Stimulated activated CD8-positive, alpha-beta memory T cell treated with anti-CD3 and anti-CD28 coated beads, Interleukin-4, amount 100 ng/mL, for 1 hour (primary cell): Measurements from ENCODE around the gene TRNP1.

Source experiments
- DNase-seq, 2 donors: peaks; one replicate each; pipeline ENCODE4 v3.0.0-alpha.2; 2020; ENCODE audit warnings: low read depth in 2 of 2, low spot score in 1 of 2

The TRNP1 gene

GRCh38 chr1:27000817-27001460 lies 7.4 kb downstream of the TRNP1 start:
- no peak for DNase-seq

- no peak for DNase-seq
Observed at GRCh38 chr1:27001570-27002360, 8.3 kb downstream of the TRNP1 start.

DNA sequence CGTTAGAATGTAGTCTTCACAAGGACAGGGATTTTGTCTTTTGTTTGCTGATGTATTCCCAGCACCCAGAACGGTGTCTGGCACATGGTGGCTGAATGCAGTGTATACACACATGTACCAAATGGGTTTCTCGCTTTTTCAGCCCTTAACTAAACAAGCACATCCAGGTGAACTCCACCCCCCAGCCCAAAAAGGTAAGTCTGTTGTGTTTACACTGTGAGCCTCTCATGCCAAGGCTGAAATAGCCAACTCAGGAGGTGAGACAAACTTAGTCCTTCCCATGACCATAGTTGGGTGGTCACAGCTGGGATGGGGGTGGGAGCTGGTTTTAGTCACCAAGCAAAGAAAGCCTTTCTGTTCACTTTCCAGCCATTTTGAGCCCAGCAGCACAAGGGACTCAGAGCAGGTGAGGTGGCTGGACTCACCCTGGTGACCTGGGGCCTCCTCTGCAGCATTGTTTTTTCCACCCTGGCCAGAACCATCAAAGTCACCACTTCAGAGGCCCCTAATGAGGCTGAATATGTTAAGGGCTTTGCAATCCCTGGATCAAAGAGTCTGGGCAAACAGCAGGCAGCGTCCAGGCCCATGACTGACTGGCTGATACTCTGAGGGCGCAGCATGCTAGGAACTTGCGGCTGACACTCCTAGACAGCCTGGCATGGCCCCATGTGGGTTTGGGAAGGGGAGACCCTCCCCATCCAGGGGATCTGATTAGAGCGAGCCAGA lies 10.4 kb downstream of the TRNP1 start:
- no peak for DNase-seq

- DNase-seq: no peak
Observed at GRCh38 chr1:27004471-27005165, 11.1 kb downstream of the TRNP1 start.

DNA sequence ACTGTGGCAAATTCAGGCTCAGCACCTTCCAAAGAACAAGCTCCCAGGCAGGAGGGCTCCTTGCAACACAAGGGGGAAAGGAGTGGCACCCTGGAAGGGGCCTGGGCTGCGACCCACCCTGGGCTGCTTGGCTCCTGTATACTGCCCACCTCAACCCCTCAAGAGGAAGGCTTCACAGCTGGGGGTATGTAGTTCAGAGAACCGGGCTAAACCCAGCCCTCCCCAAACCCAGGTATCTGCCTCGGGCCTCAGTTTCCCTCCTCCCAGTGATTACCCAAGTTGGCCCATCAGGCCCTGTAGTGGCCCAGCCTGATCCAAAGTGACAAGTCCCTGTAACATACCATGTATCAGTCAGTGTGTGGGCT lies 11.7 kb downstream of the TRNP1 start:
- DNase-seq: no peak

DNA sequence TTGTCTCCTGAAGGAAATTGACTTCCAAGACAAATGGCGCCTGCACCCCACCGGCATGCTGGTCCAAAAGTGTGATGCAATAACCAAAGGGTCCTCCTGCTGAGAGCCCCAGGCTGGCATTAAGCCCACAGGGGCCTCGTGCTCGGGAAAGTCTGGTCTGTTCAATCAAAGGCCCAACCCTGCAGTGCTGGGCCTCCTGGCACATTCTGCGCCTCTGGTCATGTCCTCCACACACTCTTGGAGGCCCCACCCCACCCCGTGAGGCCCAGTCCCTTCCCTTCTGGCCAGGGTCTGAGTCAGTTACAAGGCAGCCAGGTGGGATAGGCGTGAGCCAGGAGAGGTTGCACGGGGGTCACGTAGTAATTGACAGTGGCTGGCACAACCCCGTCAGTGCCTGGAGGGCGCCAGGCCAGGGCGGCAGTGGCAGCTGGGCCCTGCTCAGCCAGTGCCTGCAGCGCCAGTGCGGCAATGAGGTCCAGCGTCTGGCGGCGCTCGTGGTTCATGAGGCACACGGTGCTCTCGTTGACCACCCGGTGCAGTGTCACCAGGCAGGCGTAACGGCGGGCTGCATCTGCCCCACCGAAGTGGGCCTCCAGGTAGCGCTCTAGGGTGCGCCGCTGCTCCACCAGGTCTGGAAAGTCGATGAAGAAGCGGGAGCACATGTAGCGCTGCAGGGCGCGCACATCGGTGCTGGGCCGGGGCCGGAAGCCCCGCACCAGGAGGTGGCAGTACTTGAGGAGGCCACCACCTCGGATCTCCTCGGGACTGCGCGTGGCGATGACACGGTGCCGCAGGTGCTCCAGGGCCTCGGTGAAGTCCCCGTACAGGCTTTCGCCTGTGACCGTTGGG lies 12.4 kb downstream of the TRNP1 start:
- no peak for DNase-seq

DNA sequence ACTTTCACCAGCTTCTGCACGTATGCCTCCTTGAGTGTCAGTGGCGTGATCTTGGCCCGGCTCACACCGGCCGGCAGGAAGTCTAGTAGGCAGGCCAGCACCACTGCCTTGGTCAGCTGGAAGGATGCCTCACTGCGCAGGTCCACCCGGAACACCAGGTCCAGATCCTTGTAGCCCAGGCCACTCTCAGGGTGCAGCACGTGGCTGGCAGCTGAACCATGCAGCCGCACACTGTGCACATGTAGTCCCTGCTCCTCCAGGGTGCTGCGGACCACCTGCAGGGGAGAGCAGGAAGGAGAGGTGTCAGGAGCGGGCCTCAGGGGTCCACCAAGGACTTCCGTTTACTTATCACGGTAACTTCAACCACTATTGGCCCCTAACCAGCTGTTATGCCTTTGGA lies 13.2 kb downstream of the TRNP1 start:
- no peak for DNase-seq

DNA sequence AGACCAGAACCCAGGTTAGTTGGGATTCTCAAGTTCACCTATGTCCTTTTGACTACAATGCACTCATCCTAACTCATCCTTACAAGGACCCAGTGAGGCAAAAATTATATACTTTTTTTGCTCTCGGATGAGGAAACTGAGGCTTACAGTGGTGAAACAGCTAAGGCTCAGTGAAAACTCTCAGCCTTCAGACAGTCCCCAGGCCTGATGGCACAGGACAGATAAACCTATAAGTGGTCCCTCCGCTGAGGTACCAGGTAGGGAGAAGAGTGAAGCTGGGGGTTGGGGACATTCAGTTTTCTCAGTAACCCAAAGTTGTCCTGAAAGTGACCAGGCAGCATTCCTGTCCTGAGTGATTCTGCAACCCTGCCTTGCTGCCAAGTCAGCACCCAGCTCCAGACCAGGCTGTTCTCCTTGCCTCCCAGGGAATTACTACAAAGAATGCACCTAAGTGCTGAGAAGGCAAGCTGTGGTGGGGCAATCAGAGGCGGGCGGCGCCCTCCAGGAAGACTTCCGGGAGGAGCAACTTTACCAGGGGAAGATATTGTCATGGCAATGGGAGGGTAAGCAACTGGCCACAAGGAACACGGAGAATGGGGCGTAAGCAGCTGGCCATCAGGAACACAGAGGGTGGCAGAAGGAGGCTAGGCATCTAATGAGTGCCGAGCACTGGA lies 14.6 kb downstream of the TRNP1 start:
- no peak for DNase-seq

DNA sequence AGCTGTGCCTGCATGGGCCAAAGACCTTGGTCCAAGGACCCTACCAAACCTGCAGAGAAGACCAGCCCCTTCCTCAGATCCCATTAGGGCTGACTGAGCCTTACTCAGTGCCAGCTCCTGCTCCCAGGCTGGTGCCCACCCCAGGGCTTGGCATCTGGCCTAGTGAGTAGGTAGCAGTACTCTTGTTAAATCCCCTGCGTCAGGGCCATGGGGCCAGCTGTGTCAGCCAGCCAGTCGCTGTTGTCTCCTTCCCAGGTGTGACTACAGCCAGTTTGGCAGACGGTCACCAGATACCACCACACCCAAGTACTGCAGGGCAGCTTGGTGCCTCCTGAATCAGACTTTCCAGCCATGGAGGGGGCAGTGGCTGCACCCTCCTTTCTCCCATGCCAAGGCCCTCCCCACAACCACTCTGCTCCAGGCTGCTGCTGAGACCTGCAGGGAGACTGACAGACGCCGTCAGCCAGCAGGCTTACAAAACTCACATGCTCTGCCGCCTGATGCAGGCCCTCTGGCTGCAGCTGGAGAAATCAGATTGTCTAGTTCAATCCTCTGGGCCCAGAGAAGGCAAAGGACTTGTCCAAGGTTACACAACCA lies 16.2 kb downstream of the TRNP1 start:
- no peak for DNase-seq

DNA sequence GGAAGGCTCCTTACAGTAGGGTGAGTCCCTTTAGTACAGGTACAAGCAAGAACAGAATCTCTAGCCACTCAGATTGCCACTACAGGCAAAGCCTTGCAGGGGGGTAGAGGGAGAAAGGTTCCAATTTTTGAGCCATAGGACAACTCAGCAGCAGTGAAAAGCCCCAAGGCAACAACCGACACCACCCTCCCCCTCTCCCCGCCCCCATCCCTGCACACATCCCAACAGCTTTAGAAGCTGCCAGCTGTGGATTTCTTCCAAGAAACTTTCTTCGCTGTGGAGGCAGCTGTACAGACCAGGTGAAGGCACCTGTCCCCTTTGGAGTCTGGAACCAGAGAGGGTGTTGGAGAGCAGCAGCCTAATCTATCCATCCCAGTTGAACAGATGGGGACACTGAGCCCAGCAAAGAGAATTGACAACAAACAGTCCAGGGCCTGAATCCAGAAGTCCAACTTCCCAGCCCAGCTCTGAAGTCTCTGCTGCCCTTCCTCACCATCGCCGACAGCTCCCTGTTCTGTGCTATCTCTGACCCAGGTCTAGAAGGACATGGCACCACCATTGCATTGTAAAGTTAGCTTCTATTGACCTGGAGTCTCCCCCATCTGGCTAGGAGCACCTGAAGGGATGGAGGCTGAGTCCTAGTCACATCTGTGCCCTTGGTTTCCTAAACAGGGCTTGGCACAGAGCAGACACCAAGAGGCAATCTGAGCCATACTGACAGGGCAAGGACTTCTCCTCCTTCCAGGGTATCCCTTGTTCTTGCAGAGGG lies 16.9 kb downstream of the TRNP1 start:
- no peak for DNase-seq

DNA sequence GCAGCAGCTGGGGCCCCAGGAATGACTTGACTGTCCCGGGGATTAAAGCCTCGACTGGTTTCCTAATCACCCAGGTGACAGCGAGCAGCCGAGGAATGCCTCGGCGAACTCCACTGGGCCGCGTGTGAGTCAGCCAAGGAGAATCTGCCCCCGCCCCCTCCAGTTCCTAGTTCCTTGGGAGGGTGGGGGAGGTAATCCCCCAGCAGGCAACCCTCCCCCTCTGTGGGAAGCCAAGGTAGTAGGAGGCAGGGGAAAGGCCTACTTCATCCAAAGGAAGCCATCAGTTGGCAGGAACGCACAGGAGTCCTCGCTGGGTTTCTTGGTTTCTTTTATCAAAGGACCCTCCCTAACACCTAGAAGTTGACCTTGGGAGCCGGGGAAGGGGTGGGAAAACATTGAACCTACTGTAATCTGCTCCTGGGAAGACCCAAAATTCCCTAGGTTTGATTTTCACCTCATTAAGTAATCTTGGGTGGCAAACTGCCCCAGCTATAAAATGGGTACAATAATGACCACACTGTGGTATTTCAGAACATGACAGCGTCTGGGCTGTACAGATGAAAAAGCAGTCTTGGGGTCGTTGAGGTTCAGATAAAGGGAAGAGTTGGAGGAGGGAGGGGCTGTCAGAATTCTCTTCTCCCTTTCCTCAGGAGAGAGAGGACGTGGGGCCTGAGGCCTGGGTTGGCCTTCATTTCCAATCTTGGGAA lies 17.7 kb downstream of the TRNP1 start:
- no peak for DNase-seq

DNA sequence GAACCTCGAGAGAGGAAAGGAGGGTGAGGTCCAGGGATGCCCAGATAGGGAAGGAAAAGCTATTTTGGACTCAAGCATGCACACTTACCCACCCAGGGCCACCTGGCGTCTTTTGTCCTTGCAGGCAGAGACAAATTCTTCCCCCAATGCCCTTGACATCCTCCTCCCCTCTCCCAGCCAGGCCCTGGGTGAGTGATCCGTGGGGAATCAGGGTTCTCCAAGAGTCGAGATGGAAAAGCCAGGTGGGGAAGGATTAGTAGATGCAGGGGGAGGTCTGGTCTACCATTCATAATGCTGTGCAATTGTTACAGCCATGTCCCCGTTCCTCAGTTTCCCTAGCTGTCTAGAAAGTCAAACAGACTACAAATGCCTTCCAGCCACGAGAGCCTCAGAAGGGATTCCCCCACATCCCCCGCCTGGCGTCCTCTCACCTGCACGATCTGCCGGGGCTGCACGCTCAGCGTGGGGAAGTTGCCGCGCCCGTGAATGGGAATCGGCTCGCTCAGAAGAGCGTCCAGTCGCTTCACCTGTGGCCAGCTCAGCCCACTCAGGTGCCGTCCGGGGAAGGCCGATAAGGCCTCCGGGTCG lies 18.6 kb downstream of the TRNP1 start:
- no peak for DNase-seq

GRCh38 chr1:27015260-27015659 lies 21.8 kb downstream of the TRNP1 start:
- DNase-seq: no peak

- DNase-seq: no peak
Observed at GRCh38 chr1:27016376-27016775, 22.9 kb downstream of the TRNP1 start.

DNA sequence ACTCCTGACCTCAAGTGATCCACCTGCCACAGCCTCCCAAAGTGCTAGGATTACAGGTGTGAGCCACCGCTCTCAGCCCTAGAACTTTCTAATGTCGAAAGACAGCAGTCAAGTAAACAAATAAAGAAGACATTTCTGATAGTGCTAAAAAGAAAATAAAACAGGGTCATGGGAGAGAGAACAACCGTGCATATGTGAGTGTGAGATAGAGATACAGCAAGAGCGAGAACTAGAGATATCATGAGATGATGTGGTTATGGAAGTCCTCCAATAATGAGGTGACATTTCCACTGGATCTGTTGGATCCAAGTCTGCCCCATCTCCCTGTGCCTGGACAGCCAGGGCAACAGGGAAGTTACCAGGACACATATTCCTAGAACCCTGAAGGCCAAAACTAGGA lies 23.7 kb downstream of the TRNP1 start:
- DNase-seq: no peak

DNA sequence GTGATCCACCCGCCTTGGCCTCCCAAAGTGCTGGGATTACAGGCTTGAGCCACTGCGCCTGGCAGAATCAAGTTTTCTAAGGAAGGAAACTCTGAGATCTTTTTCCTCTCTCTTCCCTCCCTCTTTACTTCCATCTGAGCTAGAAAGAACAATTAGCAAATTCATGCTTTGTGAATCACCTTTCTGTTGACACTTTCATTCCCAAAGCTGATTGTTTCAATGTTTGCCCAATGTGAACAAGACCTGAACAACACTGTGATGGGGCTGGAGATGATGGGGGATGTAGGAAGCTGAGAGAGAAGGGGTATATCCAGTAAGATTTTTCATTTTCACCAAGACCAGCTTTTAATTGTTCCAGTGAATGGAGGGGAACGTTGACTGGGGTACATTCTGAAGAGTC lies 24.8 kb downstream of the TRNP1 start:
- DNase-seq: no peak

DNA sequence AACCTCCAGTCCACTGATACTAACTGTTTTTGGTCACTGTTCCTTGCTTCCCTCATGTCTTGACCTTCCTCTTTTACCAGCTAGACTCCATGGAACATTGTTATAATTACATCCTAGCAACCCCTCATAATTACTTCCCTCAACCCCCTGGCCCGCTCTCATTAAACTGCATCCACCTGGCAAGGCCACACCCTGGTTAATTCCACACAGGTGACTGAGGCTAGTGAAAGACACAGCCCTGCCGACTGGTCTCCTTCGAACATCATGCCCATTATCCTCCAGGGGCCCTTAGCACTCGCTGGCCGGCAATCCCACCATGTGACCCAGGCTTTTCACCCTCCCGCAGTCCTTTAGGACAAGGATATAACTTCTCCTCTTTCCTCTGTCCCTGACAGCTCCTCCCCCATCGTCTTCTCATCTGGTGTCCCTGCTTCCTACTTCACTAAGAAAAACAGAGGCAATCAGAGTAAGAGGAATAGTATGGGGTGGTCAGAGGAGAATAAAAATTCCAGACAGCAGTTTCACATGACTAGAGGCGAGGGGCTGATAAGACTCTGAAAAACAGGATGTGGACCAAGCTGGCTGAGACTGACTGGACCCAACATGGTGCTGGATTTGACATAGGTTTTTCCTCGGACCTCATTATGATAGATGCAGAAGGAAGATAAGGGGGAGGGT lies 28.0 kb downstream of the TRNP1 start:
- no peak for DNase-seq

DNA sequence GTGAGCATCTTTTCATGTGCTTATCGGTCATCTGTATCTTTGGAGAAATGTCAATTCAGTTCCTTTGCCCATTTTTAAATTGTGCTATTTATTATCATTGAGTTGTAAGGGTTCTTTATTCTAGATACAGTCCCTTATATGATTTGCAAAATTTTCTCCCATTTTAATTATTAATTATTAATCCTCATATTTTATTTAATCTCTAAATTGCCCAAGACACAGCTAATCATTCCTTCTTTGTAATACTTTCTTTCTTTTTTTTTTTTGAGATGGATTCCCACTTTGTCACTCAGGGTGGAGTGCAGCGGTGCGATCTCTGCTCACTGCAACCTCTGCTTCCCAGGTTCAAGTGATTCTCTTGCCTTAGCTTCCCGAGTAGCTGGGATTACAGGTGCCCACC lies 32.2 kb downstream of the TRNP1 start:
- no peak for DNase-seq
